Measurements from ENCODE around the gene FAXDC2.
A peak's percentile ranks its signal among the peaks of the same experiment; 100 is the strongest.
"Not testable (repeated sequence)": the region's sequence is repeated elsewhere in the genome, so short reads cannot be mapped to it uniquely, and the experiment has no call there.

FAXDC2 gene

GRCh38 chr5:154829589-154830218, 20.7 kb downstream of the FAXDC2 start:
- DNase-seq = no peak

GRCh38 chr5:154829181-154829588, 21.2 kb downstream of the FAXDC2 start:
- DNase-seq = no peak

- no peak for DNase-seq
Observed at GRCh38 chr5:154824070-154824469, 26.3 kb downstream of the FAXDC2 start.

GRCh38 chr5:154823605-154824004, 26.8 kb downstream of the FAXDC2 start:
- DNase-seq = no peak

GRCh38 chr5:154822896-154823295, 27.5 kb downstream of the FAXDC2 start:
- not testable (repeated sequence) for DNase-seq

GRCh38 chr5:154820383-154820782, 30.0 kb downstream of the FAXDC2 start:
- DNase-seq = no peak

GRCh38 chr5:154819546-154819945, 30.9 kb downstream of the FAXDC2 start:
- no peak for DNase-seq

GRCh38 chr5:154818471-154819116, 31.8 kb downstream of the FAXDC2 start:
- no peak for DNase-seq

- no peak for DNase-seq
Observed at GRCh38 chr5:154817815-154818214, 32.6 kb downstream of the FAXDC2 start.

- no peak for DNase-seq
Observed at GRCh38 chr5:154816891-154817492, 33.4 kb downstream of the FAXDC2 start.

- DNase-seq = no peak
Observed at GRCh38 chr5:154815684-154816247, 34.6 kb downstream of the FAXDC2 start.

- DNase-seq = no peak
Observed at GRCh38 chr5:154815025-154815424, 35.4 kb downstream of the FAXDC2 start.

GRCh38 chr5:154813736-154814135, 36.7 kb downstream of the FAXDC2 start:
- DNase-seq = no peak

GRCh38 chr5:154813158-154813557, 37.2 kb downstream of the FAXDC2 start:
- DNase-seq = no peak

GRCh38 chr5:154811653-154812465, 38.5 kb downstream of the FAXDC2 start:
- peak; percentile 57 for DNase-seq

GRCh38 chr5:154811239-154811638, 39.2 kb downstream of the FAXDC2 start:
- DNase-seq = no peak

GRCh38 chr5:154806176-154806575, 44.2 kb downstream of the FAXDC2 start:
- no peak for DNase-seq

- no peak for DNase-seq
Observed at GRCh38 chr5:154802050-154802449, 48.4 kb downstream of the FAXDC2 start.

- DNase-seq = no peak
Observed at GRCh38 chr5:154801083-154801482, 49.3 kb downstream of the FAXDC2 start.

- no peak for DNase-seq
Observed at GRCh38 chr5:154800582-154800981, 49.8 kb downstream of the FAXDC2 start.

GRCh38 chr5:154797762-154798161, 52.6 kb downstream of the FAXDC2 start:
- no peak for DNase-seq

GRCh38 chr5:154795235-154795596, 55.2 kb downstream of the FAXDC2 start:
- DNase-seq = no peak

GRCh38 chr5:154794525-154795234, 55.7 kb downstream of the FAXDC2 start:
- DNase-seq = peak; percentile 12

Measured in fibroblast of skin of right quadriceps (primary cell).